HT-29 (cell line): ENCODE measurements around the gene FGR. TPM values are rescaled to one million over a fixed set of nuclear protein-coding genes. Genes with fewer than 3 reads are reported as not detected.

ENCODE experiments used
- DNase-seq: peaks from one replicate; pipeline ENCODE4 v3.0.0-alpha.2; 2015; ENCODE audit warnings: low spot score
- total RNA-seq: library from RNA; depleted of rRNA; stranded (reverse); fragments of >200 nt; shearing (Covaris generic); gene quantifications from 2 replicates; pipeline ENCODE4 v1.2.3, GENCODE V29; 2014

Gene FGR
- total RNA-seq, 1 experiment from 2014 or later = not detected

- peak; percentile 41 for DNase-seq
Observed at GRCh38 chr1:27601771-27602461, 33.1 kb downstream of the FGR start.

DNA sequence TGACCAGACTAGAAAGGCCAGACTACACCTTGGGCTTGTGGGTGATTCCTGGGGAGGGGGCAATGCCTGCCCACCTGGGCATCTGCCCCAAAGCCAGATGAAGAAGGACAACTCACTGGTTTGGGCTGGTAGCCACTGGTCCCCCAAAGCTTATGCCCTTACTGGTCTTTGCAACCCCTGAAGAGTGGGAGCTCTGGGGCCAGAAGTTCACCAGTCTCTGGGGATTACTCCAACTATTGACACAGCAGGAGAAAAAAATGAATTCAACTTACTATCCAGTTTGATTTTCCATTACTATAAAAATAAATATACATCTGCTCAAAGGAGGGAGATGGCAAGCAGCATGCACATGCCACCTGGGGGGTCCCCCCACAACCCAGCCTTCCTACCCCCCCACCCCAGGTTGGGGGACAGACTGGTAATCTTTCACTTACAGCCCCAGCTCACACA, 33.6 kb downstream of the FGR start:
- no peak for DNase-seq

- DNase-seq = no peak
Observed at GRCh38 chr1:27600498-27601175, 34.3 kb downstream of the FGR start.

DNA sequence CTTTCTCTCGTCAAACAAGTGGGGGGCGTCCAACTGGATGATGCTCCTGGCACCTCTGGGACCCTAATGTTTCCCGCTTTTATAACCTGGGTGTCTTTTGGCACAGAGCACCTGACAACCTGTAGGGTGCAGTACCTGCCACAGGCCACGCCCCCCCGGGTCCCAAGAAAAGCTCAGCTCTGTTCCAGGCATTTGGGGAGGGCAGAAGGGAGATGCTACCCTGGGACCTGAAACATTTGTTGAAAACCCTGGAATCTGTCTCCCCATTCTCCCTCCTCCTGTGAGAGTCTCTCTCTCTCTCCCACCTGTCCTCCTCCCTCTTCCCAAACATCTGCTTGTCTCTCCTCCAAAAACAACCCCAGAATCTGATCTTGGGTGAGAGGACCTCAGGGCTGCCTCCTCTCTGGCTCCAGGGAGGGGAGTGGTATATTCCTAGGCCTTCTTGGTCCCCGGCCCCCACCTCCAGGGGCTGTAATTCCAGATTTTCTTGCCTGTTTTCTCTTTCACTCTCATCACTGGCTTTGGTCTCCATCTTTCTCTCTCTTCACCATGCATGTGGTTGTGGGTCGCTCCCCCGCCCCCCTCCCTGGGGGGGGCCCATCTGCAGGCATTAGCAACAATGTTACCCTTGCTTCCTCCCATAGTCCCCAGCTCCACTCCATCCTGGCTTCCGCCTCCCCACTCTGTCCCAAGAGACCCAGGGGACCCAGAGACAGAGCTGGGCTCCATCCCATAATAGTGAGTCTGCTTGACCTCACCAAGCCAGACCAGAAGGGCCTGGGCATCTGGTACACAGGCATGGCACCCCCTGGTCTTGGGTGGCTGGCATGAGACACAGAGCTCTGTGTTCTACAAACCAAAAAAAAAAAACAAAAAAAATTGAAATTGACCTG, 35.1 kb downstream of the FGR start:
- peak; percentile 33 for DNase-seq

DNA sequence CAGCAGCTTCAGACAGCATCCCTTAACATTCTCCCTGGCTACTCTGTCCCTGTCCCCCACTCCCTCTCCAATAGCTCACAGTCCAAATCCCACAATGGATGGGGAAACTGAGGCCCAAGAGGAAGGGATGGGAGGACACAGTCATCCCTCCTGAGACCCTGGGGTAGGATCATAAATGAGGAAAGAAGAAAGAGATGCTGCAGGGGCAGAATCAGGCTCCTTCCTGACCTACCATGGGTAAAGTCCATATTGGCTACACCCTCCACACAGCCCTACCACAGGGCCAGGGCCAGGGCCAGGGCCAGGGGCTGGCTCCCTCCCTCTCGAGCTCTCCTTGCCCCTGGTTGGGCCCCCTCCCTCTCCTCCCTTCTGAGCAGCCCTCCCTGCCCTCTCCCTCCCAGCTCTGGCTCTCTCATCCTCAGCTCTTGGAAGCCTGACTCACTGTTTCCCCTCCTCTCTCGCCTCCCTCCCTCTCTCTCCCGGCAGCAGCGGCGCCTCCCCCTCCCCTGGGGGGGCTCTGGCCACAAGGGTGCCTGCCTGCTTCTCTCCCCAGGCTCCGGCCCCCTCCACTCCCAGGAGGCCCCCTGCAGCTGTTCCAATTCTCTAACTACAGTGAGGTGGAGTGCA, 36.0 kb downstream of the FGR start:
- DNase-seq = no peak

DNA sequence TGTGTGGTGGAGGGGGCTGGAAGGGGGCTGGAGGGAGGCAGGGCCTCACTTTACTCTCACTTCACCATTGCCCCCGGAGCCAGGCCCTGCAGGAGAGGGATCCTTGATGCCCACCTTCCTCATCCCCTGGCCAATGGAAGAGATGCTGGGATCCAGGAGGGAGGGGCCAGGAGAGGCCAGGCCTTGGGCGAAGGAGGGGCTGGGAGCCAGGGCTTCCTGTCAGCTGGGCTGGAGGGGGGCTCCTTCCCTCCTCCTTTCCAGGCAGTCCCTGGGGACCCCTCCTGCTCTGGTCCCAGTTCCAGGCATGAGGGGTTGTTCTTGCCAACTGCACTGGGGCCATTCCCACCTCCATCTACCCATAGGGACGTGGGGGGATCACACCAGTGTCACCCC, 36.7 kb downstream of the FGR start:
- DNase-seq = no peak

DNA sequence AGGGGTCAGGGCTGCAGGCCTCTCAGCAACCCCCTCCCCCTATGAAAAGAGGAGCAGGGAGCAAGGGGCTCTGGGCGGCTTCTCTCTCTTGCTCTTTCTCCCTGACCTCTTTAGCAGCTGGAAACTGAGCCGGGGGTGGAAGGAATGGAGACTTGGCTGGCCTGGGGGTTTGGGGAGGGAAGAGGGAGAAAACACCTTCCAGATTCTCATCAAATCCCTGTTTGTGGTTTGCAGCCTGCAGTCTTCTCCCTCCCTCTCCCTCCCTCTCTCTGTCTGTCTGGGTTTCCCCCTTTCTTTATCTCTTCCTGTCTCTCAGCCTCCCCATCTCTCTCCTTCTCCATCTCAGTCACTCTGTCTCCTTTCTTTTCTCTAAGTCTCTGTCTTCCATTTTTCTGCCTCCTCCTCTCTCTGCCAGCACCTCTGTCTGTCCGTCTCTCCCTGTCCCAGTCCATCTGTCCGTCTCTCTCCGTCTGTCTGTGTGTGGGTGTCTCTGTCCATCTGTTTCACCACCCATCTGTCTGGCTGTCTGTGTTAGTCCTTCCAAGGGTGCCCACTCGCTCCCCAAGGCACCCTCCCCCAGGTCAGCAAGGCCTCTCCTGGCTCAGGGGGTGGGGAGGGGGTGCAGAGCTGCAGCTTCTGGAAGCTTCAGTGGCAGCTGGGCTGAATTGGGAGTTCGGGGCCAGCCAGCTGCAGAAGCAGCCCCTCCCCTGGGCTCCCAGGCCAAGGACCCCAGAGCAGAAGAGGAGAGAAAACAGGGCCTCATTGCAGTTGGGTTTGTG, 37.3 kb downstream of the FGR start:
- DNase-seq = no peak

GRCh38 chr1:27596986-27597385, 38.0 kb downstream of the FGR start:
- no peak for DNase-seq

GRCh38 chr1:27596261-27596660, 38.7 kb downstream of the FGR start:
- no peak for DNase-seq

DNA sequence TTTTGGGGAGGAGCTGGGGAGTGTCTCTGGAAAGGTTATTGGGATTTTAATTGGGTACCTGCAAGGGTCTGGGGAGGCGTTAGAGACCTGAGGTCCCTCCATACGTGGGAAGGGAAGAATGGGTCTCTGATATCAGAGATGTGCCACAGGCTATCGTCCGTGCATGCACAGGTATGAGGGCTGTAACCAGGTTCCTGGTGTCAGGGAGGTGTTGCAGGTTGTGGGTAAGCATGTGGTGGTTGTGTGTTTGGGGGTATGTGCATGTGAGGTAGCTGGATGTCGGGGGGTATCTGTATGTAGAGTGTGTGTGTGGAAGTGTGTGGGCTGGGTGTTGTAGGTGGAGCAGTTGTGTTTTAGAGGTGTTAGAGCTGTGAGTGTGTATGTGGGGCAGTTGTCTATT, 39.4 kb downstream of the FGR start:
- no peak for DNase-seq

- no peak for DNase-seq
Observed at GRCh38 chr1:27594564-27595510, 40.1 kb downstream of the FGR start.

DNA sequence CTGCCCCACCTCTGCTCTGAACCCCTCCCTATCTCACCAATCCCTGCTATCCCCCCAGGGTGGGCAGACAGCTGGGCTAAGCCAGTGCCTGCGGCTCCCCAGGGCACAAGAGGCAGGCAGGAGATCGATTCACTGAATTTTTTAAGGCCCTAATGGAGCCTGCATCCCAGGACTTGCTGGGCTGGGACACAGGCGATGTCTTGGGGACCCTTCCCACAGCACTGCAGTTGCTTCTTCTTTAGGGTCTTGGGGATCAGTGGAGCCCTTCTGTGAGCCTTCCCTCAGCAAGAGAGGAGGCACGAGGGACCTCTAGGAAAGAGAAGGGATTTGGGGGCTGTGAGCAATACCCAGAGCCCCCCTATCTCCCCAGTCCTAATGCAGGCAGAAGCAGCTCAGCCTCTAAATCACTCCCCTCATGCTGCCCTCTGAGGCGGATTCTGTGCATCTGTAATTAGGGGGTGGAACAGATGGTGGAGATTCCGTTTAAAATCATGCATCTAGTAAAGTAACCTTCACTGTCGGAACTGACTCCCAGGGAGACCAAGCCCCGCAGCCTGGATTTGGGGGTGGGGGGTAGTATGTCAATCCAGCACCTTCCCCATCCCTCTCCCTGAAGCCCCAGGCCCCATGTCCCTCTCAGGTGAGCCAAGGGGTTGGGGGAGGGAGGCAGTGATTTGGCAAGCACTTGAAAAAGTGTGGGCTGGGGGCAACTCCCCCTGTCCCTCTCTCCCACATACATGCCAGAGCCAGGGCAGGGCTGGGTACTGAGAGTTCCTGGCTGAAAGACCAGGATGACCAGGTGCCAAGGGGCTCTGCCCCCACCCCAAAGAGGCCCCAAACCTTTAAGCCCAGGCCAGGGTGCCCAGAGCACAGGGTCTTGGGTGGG, 41.1 kb downstream of the FGR start:
- DNase-seq = no peak

GRCh38 chr1:27592931-27593677, 41.9 kb downstream of the FGR start:
- no peak for DNase-seq

GRCh38 chr1:27592232-27592930, 42.6 kb downstream of the FGR start:
- no peak for DNase-seq

- DNase-seq = no peak
Observed at GRCh38 chr1:27591622-27592021, 43.4 kb downstream of the FGR start.

DNA sequence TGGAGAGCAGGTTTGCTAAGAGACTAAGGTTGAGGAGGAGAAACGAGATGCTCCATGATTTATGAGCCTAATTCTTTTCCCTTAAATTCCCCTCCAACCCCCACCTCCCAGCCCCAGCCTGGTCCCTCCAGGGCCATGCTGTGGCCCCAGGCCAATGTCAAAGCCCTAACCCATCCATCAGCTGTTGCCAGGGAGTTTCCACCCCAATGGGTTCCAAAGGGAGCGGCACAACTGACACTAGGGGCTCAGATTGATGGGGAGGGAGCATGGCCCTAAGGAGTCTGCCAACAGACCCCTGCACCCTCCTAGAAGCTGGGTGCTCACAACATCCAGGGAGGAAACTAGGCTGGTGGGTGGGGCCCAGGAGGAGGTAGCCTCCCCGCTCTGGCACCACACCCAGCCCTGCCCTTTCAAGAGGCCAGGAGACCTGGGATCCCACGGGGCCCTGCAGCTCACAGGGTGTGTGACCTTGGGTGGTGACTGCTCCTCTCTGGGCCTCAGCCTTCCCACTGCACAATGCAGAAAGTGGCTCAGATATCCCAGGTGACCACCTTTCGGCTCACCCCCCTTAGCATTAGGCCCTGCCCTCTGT, 44.0 kb downstream of the FGR start:
- no peak for DNase-seq

DNA sequence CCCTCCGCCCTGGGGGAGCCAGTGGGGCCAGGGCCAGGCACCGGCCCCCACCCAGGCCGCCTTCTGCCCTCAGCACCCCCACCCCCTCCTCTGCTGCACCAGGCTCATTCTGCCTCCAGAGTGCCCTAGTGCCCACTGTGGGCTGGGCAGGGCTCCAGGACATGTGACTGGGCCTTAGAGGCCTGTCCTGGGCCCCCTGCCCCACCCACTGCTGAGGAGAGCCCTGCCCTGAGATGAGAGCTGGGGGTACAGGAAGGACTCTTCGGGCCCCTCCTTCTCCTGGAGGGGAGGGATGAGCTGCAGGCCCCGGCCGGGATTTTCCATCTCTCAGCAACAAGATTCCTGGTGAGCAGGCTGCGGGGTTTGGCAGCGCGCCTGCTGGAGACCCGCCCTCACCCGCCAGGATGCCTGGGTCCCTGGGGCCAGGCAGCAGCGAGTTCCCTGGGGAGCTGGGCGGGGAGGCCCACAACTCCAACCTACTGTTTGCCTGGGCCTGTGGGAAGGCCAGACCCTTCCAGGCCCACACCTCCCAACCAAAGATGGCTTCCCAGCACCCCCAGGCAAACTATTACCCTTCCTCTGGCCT, 45.1 kb downstream of the FGR start:
- DNase-seq = no peak
